Kidney (tissue), 14 donors: ENCODE measurements around the gene MTF1. TPM values are rescaled to one million over a fixed set of nuclear protein-coding genes. Genes with fewer than 3 reads are reported as not detected.

Source experiments
- DNase-seq, 5 donors: peaks; one replicate each; pipeline ENCODE4 v3.0.0-alpha.2; 2013 to 2020
- FAIRE-seq: peaks from 2 replicates; lab custom pipeline; 2012; peaks lifted over from hg19 to GRCh38; lab: Jason Lieb, UNC
- H3K27ac ChIP-seq, 2 donors: one replicate each; pipeline ENCODE4 v1.7.0; 2013; ENCODE audit warnings: low read depth in 2 of 2, low read length in 2 of 2, inconsistent platforms in 1 of 2
- H3K27me3 ChIP-seq: one replicate; pipeline ENCODE4 v1.7.1; 2013; ENCODE audit warnings: low read length, inconsistent platforms; ENCODE audit not compliant: control insufficient read depth, insufficient read depth
- H3K36me3 ChIP-seq, 3 donors: one replicate each; pipeline versions ENCODE4 v1.7.0 to v1.7.1; 2013; ENCODE audit warnings: low read length in 3 of 3, control low read depth in 1 of 3, inconsistent platforms in 1 of 3; ENCODE audit not compliant: insufficient read depth in 3 of 3, control insufficient read depth in 2 of 3
- H3K4me1 ChIP-seq, 3 donors: one replicate each; pipeline versions ENCODE4 v1.7.0 to v1.7.1; 2013; ENCODE audit warnings: low read length in 3 of 3, inconsistent platforms in 1 of 3, low read depth in 1 of 3; ENCODE audit not compliant: control insufficient read depth in 2 of 3, insufficient read depth in 2 of 3
- H3K4me3 ChIP-seq, 3 donors: one replicate each; pipeline versions ENCODE4 v1.7.0 to v1.8.1; 2013; ENCODE audit warnings: low read length in 3 of 3, control low read depth in 1 of 3, inconsistent platforms in 1 of 3
- H3K9ac ChIP-seq, 3 donors: one replicate each; pipeline versions ENCODE4 v1.7.0 to v1.7.1; 2013; ENCODE audit warnings: low read length in 3 of 3, control low read depth in 1 of 3, inconsistent platforms in 1 of 3
- H3K9me3 ChIP-seq, 3 donors: one replicate each; pipeline versions ENCODE4 v1.7.0 to v1.7.1; 2013; ENCODE audit warnings: low read length in 3 of 3, control low read depth in 1 of 3, inconsistent platforms in 1 of 3; ENCODE audit not compliant: control insufficient read depth in 2 of 3, insufficient read depth in 1 of 3
- CTCF ChIP-seq: IDR thresholded peaks from 3 replicates; pipeline ENCODE4 v1.5.1; 2012; ENCODE audit warnings: mild to moderate bottlenecking, moderate library complexity, borderline replicate concordance; ENCODE audit not compliant: insufficient read depth; ENCODE audit errors: extremely low read depth
- intact Hi-C: fragments of 100-400 bp; cut with DNase I; formaldehyde crosslinking; loops from one replicate; pipeline ENCODE4 v1.11.1; 2022
- polyA plus RNA-seq: library from polyadenylated mRNA; stranded (reverse); fragments of 350-450 nt; fragmentation: Illumina TruSeq; extraction: RNeasy Lipid Tissue Mini Kit (QIAGEN cat#74804); gene quantifications from one replicate; pipeline ENCODE4 v1.2.3, GENCODE V29; 2014; ENCODE audit warnings: low read depth, low replicate concordance; ENCODE audit not compliant: insufficient read depth
- total RNA-seq: library from RNA; stranded (reverse); fragmentation: NEBNext Ultra II Directional; extraction: Animal tissue kit (Norgen Biotek cat#: 25700); gene quantifications from one replicate; pipeline ENCODE4 v1.2.1, GENCODE V29; 2021
- donor health status: control.
- donor health status: control.
- donor health status: control.
- donor health status: control.
- donor health status: control.
- donor health status: DM: yes; HTN: yes; CAD: no.
- donor health status: Normal renal cell carcinoma (clear cell type).

MTF1 gene
- total and polyA plus RNA-seq, 2 donors from 2014 or later: 2.2 to 26.7 TPM

DNA sequence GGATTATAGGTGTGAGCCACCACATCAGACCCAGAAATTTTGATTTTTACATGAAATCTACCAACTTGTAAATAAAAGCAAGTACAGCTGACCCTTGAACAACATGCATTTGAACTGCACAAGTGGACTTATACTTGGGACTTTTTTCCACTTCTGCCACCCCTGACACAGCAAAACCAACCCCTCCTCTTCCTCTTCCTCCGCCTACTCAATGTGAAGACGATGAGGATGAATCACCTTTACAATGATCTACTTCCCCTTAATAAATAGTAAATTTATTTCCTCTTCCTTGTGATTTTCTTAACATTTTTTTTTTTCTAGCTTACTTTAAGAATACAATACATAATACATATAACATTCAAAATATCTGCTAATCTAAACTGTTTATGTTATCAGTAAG is 33.9 kb downstream of the MTF1 start:
- no peaks in the 10 kb centered on the region for H3K4me1 ChIP-seq
- H3K36me3 ChIP-seq: peaks cover 2 to 19% (median 18%) of the 10 kb centered on the region in 3 donors
- no peaks in the 10 kb centered on the region for H3K9me3 ChIP-seq
- TF ChIP-seq CTCF: no peak
- no peak overlapping the region for H3K4me3 ChIP-seq
- intact Hi-C loops: no loop called here
- no peak overlapping the region for H3K27ac ChIP-seq
- no peak overlapping the region for H3K9ac ChIP-seq
- H3K27me3 ChIP-seq: no peaks in the 10 kb centered on the region
- no peak for DNase-seq
- FAIRE-seq: no peak

GRCh38 chr1:37824001-37824400 is 35.4 kb downstream of the MTF1 start:
- Histone ChIP-seq H3K4me3 (no peak overlapping the region), H3K4me1 (no peaks in the 10 kb centered on the region), H3K27ac (no peak overlapping the region), H3K9me3 (no peaks in the 10 kb centered on the region), H3K27me3 (no peaks in the 10 kb centered on the region), H3K36me3 (peaks cover 2 to 25% (median 24%) of the 10 kb centered on the region in 3 donors), H3K9ac (no peak overlapping the region)
- TF ChIP-seq CTCF: no peak
- intact Hi-C loops: no loop called here
- no peak for DNase-seq
- no peak for FAIRE-seq

DNA sequence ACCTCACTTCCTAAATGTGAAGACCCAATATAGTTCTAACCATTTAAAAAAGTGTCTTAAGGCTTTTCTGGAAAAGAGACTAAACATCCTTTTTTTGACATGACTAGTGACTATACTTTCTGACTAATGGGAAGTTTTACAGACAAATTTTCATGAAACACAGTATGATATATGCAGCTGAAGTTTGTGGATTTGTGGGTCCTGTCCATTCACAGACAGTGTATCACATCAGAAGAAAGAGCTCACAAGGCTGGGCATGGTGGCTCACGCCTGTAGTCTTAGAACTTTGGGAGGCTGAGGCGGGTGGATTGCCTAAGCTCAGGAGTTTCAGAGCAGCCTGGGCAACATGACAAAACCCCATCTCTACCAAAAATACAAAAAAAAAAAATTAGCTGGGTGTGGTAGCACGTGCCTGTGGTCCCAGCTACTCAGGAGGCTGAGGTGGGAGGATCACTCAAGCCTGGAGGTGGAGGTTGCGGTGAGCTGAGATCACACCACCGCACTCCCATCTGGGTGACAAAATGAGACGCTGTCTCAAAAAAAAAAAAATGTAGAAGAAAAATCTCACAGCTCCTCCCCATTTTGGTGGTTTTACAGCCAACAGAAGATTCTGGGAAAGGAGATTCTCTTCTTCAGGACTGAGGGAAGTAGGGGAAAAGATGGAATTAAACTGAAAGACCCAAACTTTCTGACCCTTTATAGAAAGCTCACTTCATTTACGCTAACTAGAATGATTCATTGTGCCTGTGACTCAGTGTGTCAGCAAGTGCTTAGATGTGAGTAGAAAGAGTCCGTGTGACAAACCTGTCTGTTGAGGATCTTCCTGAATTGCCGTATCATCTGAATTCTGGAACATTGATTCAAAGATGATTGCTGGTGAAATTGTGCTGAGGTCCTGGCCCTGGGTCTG is 36.2 kb downstream of the MTF1 start:
- TF ChIP-seq CTCF: no peak
- H3K27ac ChIP-seq: no peak overlapping the region
- H3K4me1 ChIP-seq: no peaks in the 10 kb centered on the region
- no peaks in the 10 kb centered on the region for H3K27me3 ChIP-seq
- no peak overlapping the region for H3K9ac ChIP-seq
- H3K9me3 ChIP-seq: no peaks in the 10 kb centered on the region
- no peak for FAIRE-seq
- DNase-seq: no peak
- peaks cover 2 to 25% (median 24%) of the 10 kb centered on the region in 3 donors for H3K36me3 ChIP-seq
- no peak overlapping the region for H3K4me3 ChIP-seq
- intact Hi-C loops: no loop called here
